ENCODE measurements around the gene PDCD5. TPM values are rescaled to one million over a fixed set of nuclear protein-coding genes. Genes with fewer than 3 reads are reported as not detected.

The PDCD5 gene
- total and polyA plus RNA-seq, 4 donors, result 71.2 to 110 (median 81.2) TPM

DNA sequence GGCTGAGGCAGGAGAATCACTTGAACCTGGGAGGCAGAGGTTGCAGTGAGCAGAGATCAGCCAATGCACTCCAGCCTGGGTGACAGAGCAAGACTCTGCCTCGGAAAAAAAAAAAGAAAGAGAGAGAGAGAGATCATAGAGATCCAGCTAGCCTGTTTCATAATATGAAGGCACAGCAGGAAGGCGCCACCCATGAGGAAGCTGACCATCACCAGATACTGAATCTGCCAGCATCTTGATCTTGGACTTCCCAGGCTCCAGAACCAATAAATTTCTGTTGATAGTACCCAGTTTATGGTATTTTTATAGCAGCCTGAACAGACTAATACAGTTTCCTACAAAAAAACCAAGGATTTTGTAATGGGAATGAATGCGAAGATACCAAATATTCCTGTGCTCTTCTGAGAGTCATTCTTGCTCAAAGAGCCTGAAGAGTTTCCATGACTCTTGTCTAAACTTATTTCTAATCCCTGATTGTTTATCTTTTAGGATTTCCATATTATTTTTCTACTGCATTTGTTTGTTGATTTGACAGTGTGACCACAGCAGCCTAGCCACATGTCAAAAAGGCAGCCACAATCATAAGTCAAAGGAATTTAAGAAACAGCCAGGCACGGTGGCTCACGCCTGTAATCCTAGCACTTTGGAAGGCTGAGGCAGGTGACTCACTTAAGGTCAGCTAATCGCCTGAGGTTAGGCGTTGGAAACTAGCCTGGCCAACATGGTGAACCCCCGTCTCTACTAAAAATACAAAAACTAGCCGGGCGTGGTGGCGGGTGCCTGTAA is 37.7 kb upstream of the PDCD5 start:
- Histone ChIP-seq H3K4me1 (ENCODE audit: control insufficient read depth in 1 of 2, insufficient read depth in 2 of 2, low read length in 2 of 2) (no peaks in the 10 kb centered on the region), H3K27ac (ENCODE audit: low read depth in 1 of 2, low read length in 2 of 2) (no peak overlapping the region), H3K27me3 (ENCODE audit: control insufficient read depth in 1 of 2, insufficient read depth in 2 of 2, low read length in 1 of 2) (no peaks in the 10 kb centered on the region), H3K36me3 (ENCODE audit: control insufficient read depth in 1 of 2, insufficient read depth in 2 of 2, low read length in 1 of 2) (no peaks in the 10 kb centered on the region), H3K4me3 (ENCODE audit: low read length in 2 of 2) (no peak overlapping the region), H3K9me3 (ENCODE audit: control insufficient read depth, low read length) (peaks cover 1% of the 10 kb centered on the region)
- ATAC-seq (ENCODE audit: low FRiP score), result no peak
- DNase-seq, result no peak
- WGBS, 2 donors, result 74 to 77% methylated on average over 11 of the region's 11 CpGs
- intact Hi-C loops (cut with DNase I), result no loop called here

DNA sequence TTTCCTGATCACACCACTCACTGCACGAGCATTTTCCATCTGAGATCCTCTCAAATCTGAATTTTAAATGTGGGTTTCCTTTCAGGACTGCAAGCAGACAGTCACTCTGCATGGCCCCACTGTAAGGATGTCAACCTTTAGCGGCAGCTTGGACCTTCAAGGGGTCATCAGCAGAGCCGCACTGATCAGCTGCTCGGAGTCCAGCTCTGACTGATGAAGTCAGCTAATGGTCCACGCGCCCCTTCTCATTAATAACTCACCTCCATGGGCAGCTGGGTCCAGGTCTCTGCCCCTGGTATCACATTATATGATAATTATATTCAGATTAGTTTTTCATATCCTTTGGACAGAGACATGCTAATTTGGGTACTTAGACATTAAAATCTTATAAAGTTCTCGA is 36.1 kb upstream of the PDCD5 start:
- no peak overlapping the region for H3K4me3 ChIP-seq (ENCODE audit: low read length in 2 of 2)
- 79 to 84% methylated on average over 7 of the region's 7 CpGs for WGBS, 2 donors
- no peak overlapping the region for H3K27ac ChIP-seq (ENCODE audit: low read depth in 1 of 2, low read length in 2 of 2)

DNA sequence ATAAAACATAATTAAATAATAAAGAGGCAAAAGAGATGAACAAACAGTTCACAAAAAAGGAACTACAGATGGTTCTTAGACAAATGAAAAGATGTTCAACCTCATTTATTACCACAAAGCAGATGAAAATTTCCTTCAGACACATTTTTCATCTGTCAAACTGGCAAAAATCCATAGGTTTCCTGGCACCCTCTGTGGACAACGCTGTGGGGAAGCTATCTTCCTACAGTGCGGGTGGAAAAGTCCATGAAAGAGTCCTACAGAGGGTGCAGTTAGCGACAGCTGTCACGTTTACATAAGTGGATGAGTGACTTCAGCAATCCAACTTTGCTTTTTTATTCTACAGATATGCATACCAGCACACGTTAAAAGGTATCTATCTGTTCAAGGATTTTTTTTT is 30.3 kb upstream of the PDCD5 start:
- intact Hi-C loops (cut with DNase I), result no loop called here
- Histone ChIP-seq H3K4me3 (ENCODE audit: low read length in 2 of 2) (no peak overlapping the region), H3K36me3 (ENCODE audit: control insufficient read depth in 1 of 2, insufficient read depth in 2 of 2, low read length in 1 of 2) (no peaks in the 10 kb centered on the region), H3K27ac (ENCODE audit: low read depth in 1 of 2, low read length in 2 of 2) (no peak overlapping the region), H3K27me3 (ENCODE audit: control insufficient read depth in 1 of 2, insufficient read depth in 2 of 2, low read length in 1 of 2) (no peaks in the 10 kb centered on the region), H3K9me3 (ENCODE audit: control insufficient read depth, low read length) (peaks cover 1% of the 10 kb centered on the region), H3K4me1 (ENCODE audit: control insufficient read depth in 1 of 2, insufficient read depth in 2 of 2, low read length in 2 of 2) (no peaks in the 10 kb centered on the region)
- WGBS, 2 donors, result 67 to 69% methylated on average over 5 of the region's 5 CpGs
- DNase-seq (no peak), ATAC-seq (ENCODE audit: low FRiP score) (no peak)

More for the DNA sequence above, 36.1 kb upstream of the PDCD5 start:
- Histone ChIP-seq H3K9me3 (ENCODE audit: control insufficient read depth, low read length) (no peaks in the 10 kb centered on the region), H3K36me3 (ENCODE audit: control insufficient read depth in 1 of 2, insufficient read depth in 2 of 2, low read length in 1 of 2) (no peaks in the 10 kb centered on the region), H3K4me1 (ENCODE audit: control insufficient read depth in 1 of 2, insufficient read depth in 2 of 2, low read length in 2 of 2) (no peaks in the 10 kb centered on the region), H3K27me3 (ENCODE audit: control insufficient read depth in 1 of 2, insufficient read depth in 2 of 2, low read length in 1 of 2) (no peaks in the 10 kb centered on the region)
- intact Hi-C loops (cut with DNase I), result no loop called here
- DNase-seq, result peak in 1 of 2 donors; percentile 26
- no peak for ATAC-seq (ENCODE audit: low FRiP score)

DNA sequence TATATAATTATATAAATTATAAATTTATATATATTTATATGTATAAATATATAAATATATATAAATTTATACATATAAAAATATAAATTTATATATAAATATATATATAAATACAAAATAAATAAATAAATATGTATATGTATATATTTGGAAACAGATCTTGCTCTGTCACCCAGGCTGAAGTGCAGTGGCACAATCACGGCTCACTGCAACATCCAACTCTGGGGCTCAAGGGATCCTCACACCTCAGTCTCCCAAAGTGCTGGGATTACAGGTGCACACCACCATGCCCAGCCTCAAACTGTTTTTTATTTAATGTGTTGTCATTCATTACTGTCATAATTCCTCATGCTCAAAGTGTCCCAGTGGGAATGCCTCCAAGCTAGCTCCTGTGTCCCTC is 25.2 kb upstream of the PDCD5 start:
- Histone ChIP-seq H3K36me3 (ENCODE audit: control insufficient read depth in 1 of 2, insufficient read depth in 2 of 2, low read length in 1 of 2) (no peaks in the 10 kb centered on the region), H3K27ac (ENCODE audit: low read depth in 1 of 2, low read length in 2 of 2) (no peak overlapping the region), H3K27me3 (ENCODE audit: control insufficient read depth in 1 of 2, insufficient read depth in 2 of 2, low read length in 1 of 2) (peaks cover 0 to 2% of the 10 kb centered on the region in 2 donors), H3K4me1 (ENCODE audit: control insufficient read depth in 1 of 2, insufficient read depth in 2 of 2, low read length in 2 of 2) (no peaks in the 10 kb centered on the region), H3K9me3 (ENCODE audit: control insufficient read depth, low read length) (no peaks in the 10 kb centered on the region), H3K4me3 (ENCODE audit: low read length in 2 of 2) (no peak overlapping the region)
- intact Hi-C loops (cut with DNase I), result no loop called here
- WGBS, 2 donors, result 82 to 90% methylated on average over 1 of the region's 1 CpG
- DNase-seq (peak in 1 of 2 donors; percentile 10), ATAC-seq (ENCODE audit: low FRiP score) (no peak)

DNA sequence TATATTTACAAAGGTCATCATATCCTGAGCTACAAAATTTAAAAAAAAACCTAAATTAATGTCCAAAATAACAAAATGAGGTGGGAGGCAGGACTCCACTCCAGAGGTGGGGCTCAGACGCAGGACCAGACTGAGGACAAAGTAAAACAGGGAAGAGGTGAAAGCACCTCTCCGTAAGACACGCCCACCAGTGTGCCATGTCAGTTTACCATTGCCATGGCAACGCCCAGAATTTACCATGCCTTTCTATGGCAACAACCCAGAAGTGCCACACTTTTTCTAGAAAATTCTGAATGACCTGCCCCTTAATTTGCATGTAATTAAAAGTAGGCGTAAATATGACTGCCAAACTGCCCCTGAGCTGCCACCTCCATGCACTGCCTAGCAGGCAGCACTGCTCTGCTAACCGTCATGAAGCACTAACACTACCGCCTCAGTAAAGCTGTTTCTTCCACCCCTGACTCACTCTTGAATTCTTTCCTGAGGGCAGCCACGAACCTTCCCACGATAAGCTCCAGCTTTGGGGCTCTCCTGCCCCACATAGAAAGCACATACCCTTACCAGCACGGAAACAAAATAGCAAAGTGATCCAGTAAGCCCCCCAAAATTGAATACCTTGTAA is 22.3 kb upstream of the PDCD5 start:
- DNase-seq (peak in 1 of 2 donors; percentile 14), ATAC-seq (ENCODE audit: low FRiP score) (no peak)
- H3K27me3 ChIP-seq (ENCODE audit: control insufficient read depth in 1 of 2, insufficient read depth in 2 of 2, low read length in 1 of 2), result peaks cover 0 to 2% of the 10 kb centered on the region in 2 donors
- no peaks in the 10 kb centered on the region for H3K4me1 ChIP-seq (ENCODE audit: control insufficient read depth in 1 of 2, insufficient read depth in 2 of 2, low read length in 2 of 2)
- H3K4me3 ChIP-seq (ENCODE audit: low read length in 2 of 2), result no peak overlapping the region
- H3K36me3 ChIP-seq (ENCODE audit: control insufficient read depth in 1 of 2, insufficient read depth in 2 of 2, low read length in 1 of 2), result no peaks in the 10 kb centered on the region
- intact Hi-C loops (cut with DNase I), result no loop called here
- H3K9me3 ChIP-seq (ENCODE audit: control insufficient read depth, low read length), result no peaks in the 10 kb centered on the region
- no peak overlapping the region for H3K27ac ChIP-seq (ENCODE audit: low read depth in 1 of 2, low read length in 2 of 2)
- 60 to 61% methylated on average over 10 of the region's 10 CpGs for WGBS, 2 donors

DNA sequence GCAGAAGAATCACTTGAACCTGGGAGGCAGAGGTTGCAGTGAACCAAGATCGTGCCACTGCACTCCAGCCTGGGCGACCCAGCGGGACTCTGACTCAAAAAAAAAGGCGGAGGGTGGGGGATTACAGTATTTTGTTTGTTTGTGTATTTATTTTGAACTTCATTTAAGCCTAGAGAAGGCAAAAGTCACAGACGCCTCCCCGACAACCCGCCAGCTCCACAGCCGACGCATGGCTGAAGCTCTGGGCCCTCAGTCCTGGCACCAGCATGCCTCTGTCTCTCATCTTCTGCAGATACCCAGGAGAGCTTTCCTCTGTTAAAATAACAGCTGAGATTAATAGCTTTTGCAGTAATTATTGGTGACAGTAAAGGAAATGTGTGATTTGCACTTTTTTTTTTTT is 17.2 kb upstream of the PDCD5 start:
- no peak overlapping the region for H3K4me3 ChIP-seq (ENCODE audit: low read length in 2 of 2)
- H3K27ac ChIP-seq (ENCODE audit: low read depth in 1 of 2, low read length in 2 of 2), result no peak overlapping the region
- no peaks in the 10 kb centered on the region for H3K36me3 ChIP-seq (ENCODE audit: control insufficient read depth in 1 of 2, insufficient read depth in 2 of 2, low read length in 1 of 2)
- DNase-seq (peak in 1 of 2 donors; percentile 35), ATAC-seq (ENCODE audit: low FRiP score) (no peak)
- no peaks in the 10 kb centered on the region for H3K9me3 ChIP-seq (ENCODE audit: control insufficient read depth, low read length)
- WGBS, 2 donors, result 88% methylated on average over 9 of the region's 9 CpGs
- intact Hi-C loops (cut with DNase I), result loop anchor here in 1 of 2 donors (10.0 kb wide), 1 partner anchor 269 kb away; no protein-coding TSS in a partner anchor
- no peaks in the 10 kb centered on the region for H3K4me1 ChIP-seq (ENCODE audit: control insufficient read depth in 1 of 2, insufficient read depth in 2 of 2, low read length in 2 of 2)
- H3K27me3 ChIP-seq (ENCODE audit: control insufficient read depth in 1 of 2, insufficient read depth in 2 of 2, low read length in 1 of 2), result no peaks in the 10 kb centered on the region

DNA sequence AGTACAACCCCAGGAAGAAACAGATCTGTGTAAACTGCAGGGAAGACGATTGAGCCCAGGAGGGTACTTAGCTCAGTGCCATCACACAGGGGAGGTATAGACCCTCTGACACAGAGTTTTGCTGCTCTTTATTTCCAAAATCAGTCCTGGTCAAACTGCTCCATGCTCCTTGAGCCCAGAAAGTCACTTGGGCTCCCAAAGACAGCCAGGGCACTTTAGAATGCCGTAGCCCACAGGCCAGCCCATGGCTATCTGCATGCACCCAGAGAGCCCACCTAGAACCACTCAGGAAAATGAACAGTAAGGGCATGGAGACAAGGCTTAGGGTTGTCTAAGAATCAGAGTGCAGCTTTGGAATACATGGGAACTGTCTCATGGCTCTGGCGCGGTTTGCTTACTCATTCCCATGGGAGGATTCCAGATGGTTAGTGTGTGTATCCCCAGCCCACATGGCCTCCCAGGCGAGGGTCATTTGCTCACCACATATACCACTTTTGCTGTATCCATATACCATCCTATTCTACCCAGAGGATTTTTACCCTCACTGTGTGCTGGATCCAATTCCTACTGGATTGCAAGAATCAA is 14.7 kb upstream of the PDCD5 start:
- 41 to 51% methylated on average over 5 of the region's 5 CpGs for WGBS, 2 donors
- ATAC-seq (ENCODE audit: low FRiP score), result no peak
- H3K27me3 ChIP-seq (ENCODE audit: control insufficient read depth in 1 of 2, insufficient read depth in 2 of 2, low read length in 1 of 2), result no peaks in the 10 kb centered on the region

DNA sequence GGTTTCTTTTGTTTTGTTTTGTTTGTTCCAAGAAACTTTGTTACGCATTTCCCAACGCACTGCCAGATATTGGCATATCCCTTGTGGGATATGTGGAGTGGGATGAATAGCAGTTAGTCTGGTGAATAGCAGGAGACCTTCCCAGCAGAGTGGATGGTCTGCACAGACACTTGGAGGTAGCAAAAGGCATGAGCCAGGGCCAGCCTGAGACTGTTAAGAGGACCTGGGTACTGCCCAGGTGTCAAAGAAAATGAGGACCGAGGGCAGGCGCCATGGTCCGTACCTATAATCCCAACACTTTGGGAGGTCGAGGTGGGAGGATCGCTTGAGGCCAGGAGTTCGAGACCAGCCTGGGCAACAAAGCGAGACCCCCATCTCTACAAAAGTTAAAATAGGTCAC is 13.5 kb upstream of the PDCD5 start:
- H3K4me1 ChIP-seq (ENCODE audit: control insufficient read depth in 1 of 2, insufficient read depth in 2 of 2, low read length in 2 of 2), result no peaks in the 10 kb centered on the region
- intact Hi-C loops (cut with DNase I), result loop anchor here in 1 of 2 donors (10.0 kb wide), 1 partner anchor 273 kb away; no protein-coding TSS in a partner anchor
- no peak overlapping the region for H3K4me3 ChIP-seq (ENCODE audit: low read length in 2 of 2)
- no peak overlapping the region for H3K27ac ChIP-seq (ENCODE audit: low read depth in 1 of 2, low read length in 2 of 2)
- no peaks in the 10 kb centered on the region for H3K36me3 ChIP-seq (ENCODE audit: control insufficient read depth in 1 of 2, insufficient read depth in 2 of 2, low read length in 1 of 2)
- ATAC-seq (ENCODE audit: low FRiP score), result no peak
- no peaks in the 10 kb centered on the region for H3K9me3 ChIP-seq (ENCODE audit: control insufficient read depth, low read length)
- no peaks in the 10 kb centered on the region for H3K27me3 ChIP-seq (ENCODE audit: control insufficient read depth in 1 of 2, insufficient read depth in 2 of 2, low read length in 1 of 2)
- peak in 1 of 2 donors; percentile 49 for DNase-seq
- 91% methylated on average over 9 of the region's 9 CpGs for WGBS, 2 donors

More for the DNA sequence above, 14.7 kb upstream of the PDCD5 start:
- Histone ChIP-seq H3K27ac (ENCODE audit: low read depth in 1 of 2, low read length in 2 of 2) (no peak overlapping the region), H3K36me3 (ENCODE audit: control insufficient read depth in 1 of 2, insufficient read depth in 2 of 2, low read length in 1 of 2) (no peaks in the 10 kb centered on the region), H3K4me1 (ENCODE audit: control insufficient read depth in 1 of 2, insufficient read depth in 2 of 2, low read length in 2 of 2) (no peaks in the 10 kb centered on the region), H3K9me3 (ENCODE audit: control insufficient read depth, low read length) (no peaks in the 10 kb centered on the region), H3K4me3 (ENCODE audit: low read length in 2 of 2) (no peak overlapping the region)
- DNase-seq, result peak in 1 of 2 donors; percentile 50
- intact Hi-C loops (cut with DNase I), result loop anchor here in 1 of 2 donors (10.0 kb wide), 1 partner anchor 272 kb away; no protein-coding TSS in a partner anchor
